Thyroid gland (tissue), 4 donors: ENCODE results near the gene INAFM2.

Experiments used
- CTCF ChIP-seq, 6 experiments: fragments of 200-600 bp in 3 of 6; fragments of 450-650 bp in 3 of 6; sonication (generic) in 3 of 6; IDR thresholded peaks; one replicate each; pipeline ENCODE4 v1.5.1; 2016 to 2019; ENCODE audit warnings: antibody characterized with exemption in 6 of 6, mild to moderate bottlenecking in 2 of 6, inconsistent platforms in 1 of 6, moderate library complexity in 1 of 6
- POLR2A ChIP-seq, 2 donors: fragments of 450-650 bp; IDR thresholded peaks; one replicate each; pipeline ENCODE4 v1.6.1; 2017; ENCODE audit warnings: antibody characterized with exemption in 2 of 2, mild to moderate bottlenecking in 2 of 2, moderate library complexity in 1 of 2

GRCh38 chr15:40292246-40292645 lies 31.2 kb upstream of the INAFM2 start:
- TF ChIP-seq CTCF (IDR thresholded peaks at IDR 0.05) (no peak), POLR2A (IDR thresholded peaks at IDR 0.05) (no peak)
